Tibial nerve (tissue), 4 donors: Measurements from ENCODE around the gene HADHA.

Experiments
- CTCF ChIP-seq, 5 experiments: fragments of 200-600 bp in 3 of 5; fragments of 450-650 bp in 2 of 5; sonication (generic) in 3 of 5; IDR thresholded peaks; one replicate each; pipeline ENCODE4 v1.5.1; 2016 to 2019; ENCODE audit warnings: antibody characterized with exemption in 5 of 5, mild to moderate bottlenecking in 3 of 5, moderate library complexity in 2 of 5
- EP300 ChIP-seq, 2 donors: sonication (generic); formaldehyde crosslinking; IDR thresholded peaks; one replicate each; pipeline ENCODE4 v1.6.1; 2017; ENCODE audit warnings: antibody characterized with exemption in 2 of 2, mild to moderate bottlenecking in 1 of 2
- POLR2A ChIP-seq, 2 donors: fragments of 450-650 bp; IDR thresholded peaks; one replicate each; pipeline ENCODE4 v1.6.1; 2017; ENCODE audit warnings: antibody characterized with exemption in 2 of 2, mild to moderate bottlenecking in 2 of 2, moderate library complexity in 2 of 2

- no peak for TF ChIP-seq CTCF (IDR thresholded peaks at IDR 0.05)
- no peak for TF ChIP-seq EP300 (IDR thresholded peaks at IDR 0.05)
- TF ChIP-seq POLR2A (IDR thresholded peaks at IDR 0.05): no peak
Observed at GRCh38 chr2:26281226-26281625, 36.8 kb upstream of the HADHA start.
